Mucosa of gallbladder (tissue), 1 donor: Measurements from ENCODE around the gene ADAM20. TPM values are rescaled to one million over a fixed set of nuclear protein-coding genes. Genes with fewer than 3 reads are reported as not detected.

ENCODE experiments used
- total RNA-seq: library from RNA; stranded (reverse); gene quantifications from one replicate; pipeline ENCODE4 v1.2.1, GENCODE V29; 2021
- donor health status: DM: no; HTN: no; CAD: no.

Gene ADAM20
- total RNA-seq, 1 donor from 2014 or later, result 0.60 TPM

Other genes with a start within 250 kb of the ADAM20 start
- 61.4 TPM for gene COX16, start 175.3 kb downstream of the ADAM20 start, total RNA-seq
- gene SYNJ2BP, start 117.9 kb downstream of the ADAM20 start, total RNA-seq, result 64.2 TPM
- 0.40 TPM for gene ADAM21, start 82.8 kb downstream of the ADAM20 start, total RNA-seq
- gene MED6, start 65.7 kb upstream of the ADAM20 start, total RNA-seq, result 24.2 TPM
- gene TTC9, start 106.9 kb upstream of the ADAM20 start, total RNA-seq, result 8.1 TPM